ENCODE measurements around the gene STPG4.

STPG4 gene

GRCh38 chr2:47091118-47091517, 64.0 kb downstream of the STPG4 start:
- in situ Hi-C loops (cut with MboI; ENCODE audit: low sequenced_read_pairs): no loop called here

- in situ Hi-C loops (cut with MboI; ENCODE audit: low sequenced_read_pairs): no loop called here
Observed at GRCh38 chr2:47089083-47089464, 66.0 kb downstream of the STPG4 start.

GRCh38 chr2:47088371-47089082, 66.6 kb downstream of the STPG4 start:
- in situ Hi-C loops (cut with MboI; ENCODE audit: low sequenced_read_pairs): no loop called here

GRCh38 chr2:47087051-47087450, 68.1 kb downstream of the STPG4 start:
- in situ Hi-C loops (cut with MboI; ENCODE audit: low sequenced_read_pairs): no loop called here

- in situ Hi-C loops (cut with MboI; ENCODE audit: low sequenced_read_pairs): no loop called here
Observed at GRCh38 chr2:47086571-47086970, 68.5 kb downstream of the STPG4 start.

- in situ Hi-C loops (cut with MboI; ENCODE audit: low sequenced_read_pairs): no loop called here
Observed at GRCh38 chr2:47086054-47086471, 69.0 kb downstream of the STPG4 start.

- in situ Hi-C loops (cut with MboI; ENCODE audit: low sequenced_read_pairs): no loop called here
Observed at GRCh38 chr2:47083886-47084687, 71.0 kb downstream of the STPG4 start.

- in situ Hi-C loops (cut with MboI; ENCODE audit: low sequenced_read_pairs): no loop called here
Observed at GRCh38 chr2:47083485-47083884, 71.6 kb downstream of the STPG4 start.

GRCh38 chr2:47083005-47083404, 72.1 kb downstream of the STPG4 start:
- in situ Hi-C loops (cut with MboI; ENCODE audit: low sequenced_read_pairs): no loop called here

GRCh38 chr2:47080888-47081301, 74.2 kb downstream of the STPG4 start:
- in situ Hi-C loops (cut with MboI; ENCODE audit: low sequenced_read_pairs): no loop called here

GRCh38 chr2:47079515-47080412, 75.3 kb downstream of the STPG4 start:
- in situ Hi-C loops (cut with MboI; ENCODE audit: low sequenced_read_pairs): no loop called here

- in situ Hi-C loops (cut with MboI; ENCODE audit: low sequenced_read_pairs): no loop called here
Observed at GRCh38 chr2:47078541-47079482, 76.3 kb downstream of the STPG4 start.

- in situ Hi-C loops (cut with MboI; ENCODE audit: low sequenced_read_pairs): no loop called here
Observed at GRCh38 chr2:47077442-47078117, 77.5 kb downstream of the STPG4 start.

GRCh38 chr2:47076586-47077441, 78.3 kb downstream of the STPG4 start:
- in situ Hi-C loops (cut with MboI; ENCODE audit: low sequenced_read_pairs): no loop called here

- in situ Hi-C loops (cut with MboI; ENCODE audit: low sequenced_read_pairs): no loop called here
Observed at GRCh38 chr2:47076126-47076506, 79.0 kb downstream of the STPG4 start.

- in situ Hi-C loops (cut with MboI; ENCODE audit: low sequenced_read_pairs): no loop called here
Observed at GRCh38 chr2:47075361-47076125, 79.6 kb downstream of the STPG4 start.

GRCh38 chr2:47074691-47075090, 80.4 kb downstream of the STPG4 start:
- in situ Hi-C loops (cut with MboI; ENCODE audit: low sequenced_read_pairs): loop anchor here (5.0 kb wide), 1 partner anchor 37 kb away; no protein-coding TSS in a partner anchor

GRCh38 chr2:47073641-47074040, 81.5 kb downstream of the STPG4 start:
- in situ Hi-C loops (cut with MboI; ENCODE audit: low sequenced_read_pairs): loop anchor here (5.0 kb wide), 1 partner anchor 36 kb away; no protein-coding TSS in a partner anchor

Data from HL-60/S4 treated with phorbol 12-myristate 13-acetate at 8.2 ng/mL for 4 days and 3 days (cell line).